ENCODE results near the gene CEACAM19.
"Not testable (repeated sequence)": the region's sequence is repeated elsewhere in the genome, so short reads cannot be mapped to it uniquely, and the experiment has no call there.

The CEACAM19 gene

GRCh38 chr19:44668985-44669764 is 2.1 kb upstream of the CEACAM19 start:
- no peak overlapping the region for H3K4me3 ChIP-seq (ENCODE audit: low read length)
- H3K9me3 ChIP-seq (ENCODE audit: low read length), result no peaks in the 10 kb centered on the region
- no peak overlapping the region for H2AFZ ChIP-seq (ENCODE audit: low read depth, low read length)
- no peaks in the 10 kb centered on the region for H3K36me3 ChIP-seq (ENCODE audit: insufficient read depth, low read length)
- no peaks in the 10 kb centered on the region for H3K27me3 ChIP-seq (ENCODE audit: insufficient read depth, low read length)
- H3K4me1 ChIP-seq (ENCODE audit: insufficient read depth, low read length), result no peaks in the 10 kb centered on the region

DNA sequence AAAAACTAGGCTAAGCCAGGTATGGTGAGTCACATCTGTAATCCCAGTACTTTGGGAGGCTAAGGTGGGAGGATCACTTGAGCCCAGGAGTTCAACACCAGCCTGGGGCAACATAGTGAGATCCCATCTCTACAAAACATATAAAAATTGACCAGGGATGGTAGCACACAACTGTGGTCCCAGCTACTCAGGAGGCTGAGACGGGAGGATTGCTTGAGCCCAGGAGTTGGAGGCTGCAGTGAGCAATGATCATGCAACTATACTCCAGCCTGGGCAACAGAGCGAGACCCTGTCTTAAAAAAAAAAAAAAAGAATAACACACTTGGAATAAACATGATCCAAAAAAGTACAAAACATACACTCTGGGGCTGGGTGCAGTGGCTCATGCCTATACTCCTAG is 1.3 kb upstream of the CEACAM19 start:
- H3K27me3 ChIP-seq (ENCODE audit: insufficient read depth, low read length); H3K9me3 ChIP-seq (ENCODE audit: low read length); H3K4me1 ChIP-seq (ENCODE audit: insufficient read depth, low read length); H2AFZ ChIP-seq (ENCODE audit: low read depth, low read length); H3K36me3 ChIP-seq (ENCODE audit: insufficient read depth, low read length); H3K4me3 ChIP-seq (ENCODE audit: low read length): not testable (repeated sequence)

- Histone ChIP-seq H3K4me1 (ENCODE audit: insufficient read depth, low read length) (no peaks in the 10 kb centered on the region), H3K9me3 (ENCODE audit: low read length) (no peaks in the 10 kb centered on the region)
Observed at GRCh38 chr19:44672226-44672625, 944 bp downstream of the CEACAM19 start.

DNA sequence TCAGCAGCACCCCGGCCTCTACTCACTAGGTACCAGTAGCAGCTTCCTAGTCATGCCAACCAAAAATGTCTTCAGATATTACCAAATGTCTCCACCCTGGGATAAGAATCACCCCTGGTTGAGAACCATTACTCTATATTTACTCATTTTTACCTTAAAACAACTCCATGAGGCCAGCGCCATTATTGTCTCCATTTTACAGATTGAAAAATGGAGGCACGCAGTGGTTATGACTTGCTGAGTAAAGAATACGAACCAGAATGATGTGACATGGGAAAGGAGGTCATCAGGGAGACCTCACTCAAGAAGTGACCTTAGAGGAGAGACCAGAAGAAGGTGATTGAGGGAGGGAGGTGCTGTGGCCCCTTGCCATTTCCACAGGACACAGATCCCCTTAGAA is 2.2 kb downstream of the CEACAM19 start:
- Histone ChIP-seq H3K36me3 (ENCODE audit: insufficient read depth, low read length) (no peaks in the 10 kb centered on the region), H3K27me3 (ENCODE audit: insufficient read depth, low read length) (no peaks in the 10 kb centered on the region), H3K4me1 (ENCODE audit: insufficient read depth, low read length) (no peaks in the 10 kb centered on the region), H2AFZ (ENCODE audit: low read depth, low read length) (no peak overlapping the region), H3K4me3 (ENCODE audit: low read length) (no peak overlapping the region), H3K9me3 (ENCODE audit: low read length) (no peaks in the 10 kb centered on the region)

More at GRCh38 chr19:44672226-44672625, 944 bp downstream of the CEACAM19 start:
- Histone ChIP-seq H3K36me3 (ENCODE audit: insufficient read depth, low read length) (no peaks in the 10 kb centered on the region), H2AFZ (ENCODE audit: low read depth, low read length) (no peak overlapping the region), H3K27me3 (ENCODE audit: insufficient read depth, low read length) (no peaks in the 10 kb centered on the region), H3K4me3 (ENCODE audit: low read length) (no peak overlapping the region)

- Histone ChIP-seq H3K27me3 (ENCODE audit: insufficient read depth, low read length) (no peaks in the 10 kb centered on the region), H3K4me1 (ENCODE audit: insufficient read depth, low read length) (no peaks in the 10 kb centered on the region), H3K9me3 (ENCODE audit: low read length) (no peaks in the 10 kb centered on the region), H3K4me3 (ENCODE audit: low read length) (no peak overlapping the region), H3K36me3 (ENCODE audit: insufficient read depth, low read length) (no peaks in the 10 kb centered on the region), H2AFZ (ENCODE audit: low read depth, low read length) (no peak overlapping the region)
Observed at GRCh38 chr19:44675521-44675920, 4.2 kb downstream of the CEACAM19 start.

- peak overlapping the region; percentile 5 for H2AFZ ChIP-seq (ENCODE audit: low read depth, low read length)
- no peak overlapping the region for H3K4me3 ChIP-seq (ENCODE audit: low read length)
- no peaks in the 10 kb centered on the region for H3K4me1 ChIP-seq (ENCODE audit: insufficient read depth, low read length)
- no peaks in the 10 kb centered on the region for H3K36me3 ChIP-seq (ENCODE audit: insufficient read depth, low read length)
- H3K27me3 ChIP-seq (ENCODE audit: insufficient read depth, low read length), result no peaks in the 10 kb centered on the region
- H3K9me3 ChIP-seq (ENCODE audit: low read length), result no peaks in the 10 kb centered on the region
Observed at GRCh38 chr19:44677019-44677811, 5.9 kb downstream of the CEACAM19 start.

- Histone ChIP-seq H3K4me1 (ENCODE audit: insufficient read depth, low read length) (no peaks in the 10 kb centered on the region), H2AFZ (ENCODE audit: low read depth, low read length) (no peak overlapping the region), H3K4me3 (ENCODE audit: low read length) (no peak overlapping the region), H3K9me3 (ENCODE audit: low read length) (no peaks in the 10 kb centered on the region), H3K36me3 (ENCODE audit: insufficient read depth, low read length) (no peaks in the 10 kb centered on the region), H3K27me3 (ENCODE audit: insufficient read depth, low read length) (no peaks in the 10 kb centered on the region)
Observed at GRCh38 chr19:44680536-44680935, 9.3 kb downstream of the CEACAM19 start.

GRCh38 chr19:44681992-44682790 is 10.9 kb downstream of the CEACAM19 start:
- Histone ChIP-seq H3K4me3 (ENCODE audit: low read length) (no peak overlapping the region), H3K4me1 (ENCODE audit: insufficient read depth, low read length) (no peaks in the 10 kb centered on the region), H2AFZ (ENCODE audit: low read depth, low read length) (no peak overlapping the region), H3K36me3 (ENCODE audit: insufficient read depth, low read length) (no peaks in the 10 kb centered on the region), H3K9me3 (ENCODE audit: low read length) (no peaks in the 10 kb centered on the region), H3K27me3 (ENCODE audit: insufficient read depth, low read length) (no peaks in the 10 kb centered on the region)

- H3K36me3 ChIP-seq (ENCODE audit: insufficient read depth, low read length), result no peaks in the 10 kb centered on the region
- no peak overlapping the region for H2AFZ ChIP-seq (ENCODE audit: low read depth, low read length)
- H3K4me1 ChIP-seq (ENCODE audit: insufficient read depth, low read length), result no peaks in the 10 kb centered on the region
- H3K4me3 ChIP-seq (ENCODE audit: low read length), result no peak overlapping the region
- H3K9me3 ChIP-seq (ENCODE audit: low read length), result no peaks in the 10 kb centered on the region
- no peaks in the 10 kb centered on the region for H3K27me3 ChIP-seq (ENCODE audit: insufficient read depth, low read length)
Observed at GRCh38 chr19:44682807-44683206, 11.5 kb downstream of the CEACAM19 start.

DNA sequence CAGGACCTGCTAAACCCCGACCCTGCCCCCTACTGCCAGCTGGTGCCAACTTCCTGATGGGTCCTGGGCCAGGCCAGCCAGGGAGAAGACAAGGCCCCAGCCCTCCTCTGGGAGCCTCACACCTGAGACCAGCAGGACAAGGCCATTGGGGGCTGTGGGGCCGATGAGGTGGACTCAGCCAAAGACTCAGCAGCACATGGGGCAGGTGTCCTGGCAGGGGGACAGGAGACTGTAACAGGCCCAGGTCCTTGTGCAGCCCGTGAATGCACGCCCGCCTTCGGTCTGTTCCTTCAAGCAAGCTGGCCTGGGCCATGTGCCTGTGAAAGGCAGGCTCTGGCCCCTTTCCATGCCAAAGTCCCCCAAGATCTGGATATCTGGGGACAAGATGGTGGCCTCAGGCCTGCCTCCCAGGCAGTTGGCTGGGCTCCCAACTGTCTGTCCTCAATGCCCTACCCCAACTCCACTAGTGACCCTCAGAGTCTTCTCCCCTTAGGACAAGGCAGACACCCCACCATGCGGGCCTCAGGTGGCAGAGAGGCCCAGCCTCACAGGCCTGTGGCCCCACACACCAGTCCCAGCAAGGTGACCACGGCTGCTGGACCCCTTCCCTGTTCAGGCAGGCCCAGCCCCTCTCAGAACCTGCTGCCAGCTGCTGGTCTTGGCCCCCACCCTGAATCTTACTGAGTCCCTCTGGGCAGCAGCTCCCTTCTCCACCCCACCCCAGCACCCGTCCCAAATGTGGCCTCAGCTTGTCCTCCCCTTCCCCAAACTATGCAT is 12.3 kb downstream of the CEACAM19 start:
- H3K4me1 ChIP-seq (ENCODE audit: insufficient read depth, low read length), result no peaks in the 10 kb centered on the region
- no peak overlapping the region for H2AFZ ChIP-seq (ENCODE audit: low read depth, low read length)
- no peak overlapping the region for H3K4me3 ChIP-seq (ENCODE audit: low read length)
- no peaks in the 10 kb centered on the region for H3K36me3 ChIP-seq (ENCODE audit: insufficient read depth, low read length)
- H3K27me3 ChIP-seq (ENCODE audit: insufficient read depth, low read length), result no peaks in the 10 kb centered on the region
- no peaks in the 10 kb centered on the region for H3K9me3 ChIP-seq (ENCODE audit: low read length)

DNA sequence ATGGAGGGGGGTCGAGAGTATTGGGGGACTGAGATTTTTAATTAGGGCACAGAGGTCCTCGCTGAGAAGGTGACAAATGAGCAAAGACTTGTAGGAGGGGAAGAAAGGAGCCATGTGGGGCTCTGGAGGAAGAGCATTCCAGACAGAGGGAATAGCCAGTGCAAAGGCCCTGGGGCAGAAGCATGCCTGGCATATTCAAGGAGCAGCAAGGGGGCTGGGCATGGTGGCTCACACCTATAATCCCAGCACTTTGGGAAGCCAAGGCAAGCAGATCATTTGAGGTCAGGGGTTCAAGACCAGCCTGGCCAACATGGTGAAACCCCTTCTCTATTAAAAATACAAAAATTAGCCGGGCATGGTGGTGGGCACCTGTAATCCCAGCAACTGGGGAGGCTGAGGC is 13.1 kb downstream of the CEACAM19 start:
- H2AFZ ChIP-seq (ENCODE audit: low read depth, low read length); H3K4me1 ChIP-seq (ENCODE audit: insufficient read depth, low read length); H3K9me3 ChIP-seq (ENCODE audit: low read length): not testable (repeated sequence)

DNA sequence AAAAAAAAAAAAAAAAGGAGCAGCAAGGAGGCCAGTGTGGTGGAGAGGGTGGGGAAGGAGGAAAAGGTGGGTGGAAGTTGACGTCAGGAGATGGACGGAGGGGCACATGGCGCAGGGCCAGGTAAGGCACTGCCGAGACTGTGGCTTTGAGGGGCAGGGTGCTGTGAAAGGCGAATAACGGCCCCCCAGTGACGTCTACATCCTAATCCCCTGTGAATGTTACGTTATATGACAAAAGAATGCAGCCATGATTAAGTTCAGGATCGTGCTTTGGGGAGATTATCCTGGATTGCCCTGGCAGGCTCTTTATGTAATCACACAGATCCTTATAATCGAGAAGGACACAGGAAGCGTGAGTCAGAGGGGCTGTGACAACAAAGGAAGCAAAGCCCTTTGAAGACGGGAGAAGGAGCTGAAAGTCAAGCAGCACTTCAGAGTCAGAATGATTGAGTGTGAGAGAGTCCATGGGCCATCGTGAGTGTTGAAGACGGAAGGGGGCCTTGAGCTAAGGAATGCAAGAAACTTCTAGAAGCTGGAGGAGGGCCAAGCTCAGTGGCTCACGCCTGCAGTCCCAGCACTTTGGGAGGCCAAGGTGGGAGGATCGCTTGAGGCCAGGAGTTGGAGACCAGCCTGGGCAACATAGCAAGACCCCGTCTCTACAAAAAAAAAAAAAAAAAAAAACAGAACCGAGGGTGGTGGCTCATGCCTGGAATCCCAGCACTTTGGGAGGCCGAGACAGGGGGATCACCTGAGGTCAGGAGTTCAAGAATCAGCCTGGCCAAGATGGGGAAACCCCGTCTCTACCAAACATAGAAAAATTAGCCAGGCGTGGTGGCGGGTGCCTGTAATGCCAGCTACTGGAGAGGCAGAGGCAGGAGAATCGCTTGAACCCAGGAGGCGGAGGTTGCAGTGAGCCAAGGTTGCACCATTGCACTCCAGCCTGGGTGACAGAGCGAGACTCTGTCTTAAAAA is 13.9 kb downstream of the CEACAM19 start:
- no peaks in the 10 kb centered on the region for H3K9me3 ChIP-seq (ENCODE audit: low read length)
- H3K27me3 ChIP-seq (ENCODE audit: insufficient read depth, low read length), result no peaks in the 10 kb centered on the region
- no peaks in the 10 kb centered on the region for H3K36me3 ChIP-seq (ENCODE audit: insufficient read depth, low read length)
- H3K4me3 ChIP-seq (ENCODE audit: low read length), result no peak overlapping the region
- no peak overlapping the region for H2AFZ ChIP-seq (ENCODE audit: low read depth, low read length)
- no peaks in the 10 kb centered on the region for H3K4me1 ChIP-seq (ENCODE audit: insufficient read depth, low read length)

More for the DNA sequence above, 13.1 kb downstream of the CEACAM19 start:
- not testable (repeated sequence) for H3K4me3 ChIP-seq (ENCODE audit: low read length); H3K36me3 ChIP-seq (ENCODE audit: insufficient read depth, low read length); H3K27me3 ChIP-seq (ENCODE audit: insufficient read depth, low read length)

All from neuron (in vitro differentiated cells).